D341Med (cell line): ENCODE results near the gene SH3PXD2B.
"Not testable (repeated sequence)": the region's sequence is repeated elsewhere in the genome, so short reads cannot be mapped to it uniquely, and the experiment has no call there.

Source experiments
- DNase-seq: peaks from one replicate; pipeline ENCODE4 v3.0.0; 2012; ENCODE audit warnings: low spot score

Gene SH3PXD2B

GRCh38 chr5:172339264-172340180, 114.8 kb downstream of the SH3PXD2B start:
- DNase-seq, result no peak

- DNase-seq, result peak; percentile 86
Observed at GRCh38 chr5:172336676-172337285, 117.5 kb downstream of the SH3PXD2B start.

GRCh38 chr5:172336264-172336663, 118.1 kb downstream of the SH3PXD2B start:
- DNase-seq, result no peak

GRCh38 chr5:172335721-172336120, 118.6 kb downstream of the SH3PXD2B start:
- DNase-seq, result no peak

- no peak for DNase-seq
Observed at GRCh38 chr5:172334641-172335040, 119.7 kb downstream of the SH3PXD2B start.

GRCh38 chr5:172334196-172334595, 120.1 kb downstream of the SH3PXD2B start:
- no peak for DNase-seq

GRCh38 chr5:172326901-172327300, 127.4 kb downstream of the SH3PXD2B start:
- not testable (repeated sequence) for DNase-seq

- no peak for DNase-seq
Observed at GRCh38 chr5:172325452-172325851, 128.9 kb downstream of the SH3PXD2B start.

GRCh38 chr5:172322028-172322965, 132.0 kb downstream of the SH3PXD2B start:
- DNase-seq, result no peak

GRCh38 chr5:172321593-172321992, 132.7 kb downstream of the SH3PXD2B start:
- DNase-seq, result no peak

GRCh38 chr5:172319708-172320441, 134.4 kb downstream of the SH3PXD2B start:
- DNase-seq, result no peak

- DNase-seq, result no peak
Observed at GRCh38 chr5:172315587-172316493, 138.5 kb downstream of the SH3PXD2B start.

- no peak for DNase-seq
Observed at GRCh38 chr5:172313915-172314314, 140.4 kb downstream of the SH3PXD2B start.

GRCh38 chr5:172312286-172312685, 142.0 kb downstream of the SH3PXD2B start:
- DNase-seq, result no peak

GRCh38 chr5:172311605-172312004, 142.7 kb downstream of the SH3PXD2B start:
- DNase-seq, result no peak

GRCh38 chr5:172311026-172311425, 143.3 kb downstream of the SH3PXD2B start:
- DNase-seq, result no peak

- no peak for DNase-seq
Observed at GRCh38 chr5:172305380-172305779, 148.9 kb downstream of the SH3PXD2B start.

GRCh38 chr5:172303572-172304335, 150.6 kb downstream of the SH3PXD2B start:
- DNase-seq, result no peak

GRCh38 chr5:172303162-172303561, 151.2 kb downstream of the SH3PXD2B start:
- DNase-seq, result no peak
